ENCODE data around the gene PKHD1. TPM values are rescaled to one million over a fixed set of nuclear protein-coding genes. Genes with fewer than 3 reads are reported as not detected.

Gene PKHD1
- polyA plus RNA-seq, 1 donor, result 4.3 TPM

DNA sequence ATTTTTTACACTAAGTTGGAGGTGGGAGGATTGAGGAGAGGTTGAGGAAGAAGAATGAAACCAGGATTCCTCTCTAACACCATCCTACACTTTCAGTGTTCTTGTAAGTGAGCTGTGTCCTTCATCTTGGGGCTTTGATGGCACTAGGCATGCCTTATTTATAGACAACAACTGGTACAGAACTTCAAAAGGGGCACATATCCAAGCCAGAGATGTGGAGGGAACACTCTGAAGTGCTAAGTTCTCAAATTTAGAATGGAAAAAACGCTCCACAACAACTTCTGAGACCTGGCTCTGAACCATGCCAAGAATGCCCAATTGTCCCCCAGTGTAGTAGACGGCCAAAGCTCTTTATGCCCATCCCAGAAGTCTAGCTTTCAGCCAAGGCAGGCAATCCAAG is 16.2 kb upstream of the PKHD1 start:
- no peak for DNase-seq (ENCODE audit: low read depth)

DNA sequence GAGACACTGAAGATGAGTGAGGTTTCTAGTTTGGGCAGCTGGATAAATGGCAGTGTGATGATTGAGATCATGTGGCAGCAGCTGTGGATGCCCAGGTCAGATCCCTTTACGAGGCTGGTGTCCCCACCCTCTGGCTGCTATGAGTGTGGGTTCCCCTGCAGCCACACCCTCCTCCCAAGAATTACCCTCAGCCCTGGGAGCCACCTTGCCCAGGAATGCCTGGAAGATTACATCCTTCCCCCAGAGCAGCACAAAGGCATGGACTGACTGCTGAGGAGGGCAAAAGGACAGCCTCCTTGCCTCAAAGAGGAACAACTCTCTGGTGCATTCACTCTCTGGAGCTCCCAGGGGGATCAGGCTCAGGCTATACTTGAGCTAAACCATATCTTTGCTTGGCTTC is 15.0 kb upstream of the PKHD1 start:
- no peak for DNase-seq (ENCODE audit: low read depth)

DNA sequence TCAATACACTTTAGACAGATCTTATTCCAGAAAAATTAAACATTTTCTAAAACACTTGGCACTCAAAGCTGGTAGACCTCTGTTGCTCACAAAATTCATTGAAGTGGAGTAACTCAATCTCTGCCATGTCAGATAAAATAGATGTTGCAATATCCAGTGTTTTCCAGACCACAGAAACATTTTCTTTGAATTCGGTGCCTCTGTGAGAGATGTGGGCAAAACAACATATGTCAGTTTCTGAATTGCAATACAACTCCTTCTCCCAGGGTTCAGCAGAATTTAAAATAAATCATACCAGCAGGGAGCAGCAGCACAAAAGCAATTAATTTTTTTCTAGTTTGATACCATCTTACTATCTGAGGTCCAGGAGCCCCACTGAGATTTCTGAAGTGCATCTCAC is 11.3 kb upstream of the PKHD1 start:
- DNase-seq (ENCODE audit: low read depth), result no peak

DNA sequence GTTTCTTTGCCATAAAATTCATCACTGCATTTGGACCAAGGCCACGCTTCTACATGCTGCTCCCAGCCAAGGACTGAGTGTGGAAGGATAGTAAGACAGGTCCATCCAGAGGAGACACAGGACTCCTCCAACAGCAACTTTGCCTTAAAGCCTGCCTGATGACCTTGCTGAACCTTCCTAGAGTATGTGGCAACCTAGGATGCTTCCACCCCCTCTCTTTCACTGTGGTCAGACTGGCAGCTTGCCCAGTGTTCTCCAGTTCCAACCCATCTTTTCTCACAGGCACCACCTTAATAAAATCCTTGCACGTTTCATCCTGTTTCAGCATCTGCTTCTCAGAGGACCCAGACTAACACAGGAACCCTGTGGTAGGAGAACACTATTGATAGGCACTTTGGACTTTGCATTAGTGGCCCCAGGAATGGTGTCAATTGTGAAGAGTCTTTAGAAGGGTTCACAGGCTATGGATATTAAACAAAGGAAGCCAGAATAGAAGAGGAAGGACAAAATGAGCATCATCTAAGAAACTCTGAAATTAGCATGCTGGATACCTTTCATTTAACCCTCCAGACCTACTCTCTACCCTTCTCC is 2.4 kb upstream of the PKHD1 start:
- no peak for DNase-seq (ENCODE audit: low read depth)

DNA sequence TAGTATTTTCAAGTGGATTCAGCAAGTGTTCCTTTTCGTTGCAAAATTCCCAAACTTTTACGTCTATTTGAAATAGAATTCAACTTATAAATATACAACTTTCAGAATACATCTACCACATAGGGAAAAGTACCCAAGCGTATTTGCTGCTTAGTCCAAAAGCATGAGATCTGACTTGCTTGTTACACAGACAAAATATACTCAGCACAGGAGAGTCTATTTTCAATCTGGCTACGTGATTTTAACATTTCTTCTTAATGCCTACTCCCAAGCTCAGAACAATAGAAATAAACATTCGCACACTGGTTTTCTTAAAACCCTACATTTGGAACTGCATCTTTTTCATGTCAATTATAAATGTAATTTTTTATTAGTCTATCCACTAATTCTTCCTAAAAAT is 672 bp downstream of the PKHD1 start:
- DNase-seq (ENCODE audit: low read depth), result no peak

DNA sequence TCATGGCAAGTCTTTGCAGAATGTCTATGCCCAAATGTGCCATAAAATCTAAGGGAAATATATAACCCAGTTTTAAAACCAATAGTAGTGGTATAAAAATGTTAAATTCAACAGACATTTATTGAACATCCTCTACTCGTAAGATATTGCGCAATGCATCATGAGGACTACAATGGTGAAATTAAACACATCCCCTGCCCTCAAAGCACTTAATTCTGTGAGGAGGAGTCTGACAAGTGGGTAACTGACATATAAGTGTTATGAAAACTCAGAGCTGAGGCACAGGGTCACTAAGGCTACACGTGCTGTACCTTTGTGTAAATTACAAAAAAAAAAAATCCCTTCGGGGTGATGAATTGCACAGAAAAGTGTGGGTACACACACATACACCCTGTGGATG is 6.2 kb downstream of the PKHD1 start:
- DNase-seq (ENCODE audit: low read depth), result no peak

DNA sequence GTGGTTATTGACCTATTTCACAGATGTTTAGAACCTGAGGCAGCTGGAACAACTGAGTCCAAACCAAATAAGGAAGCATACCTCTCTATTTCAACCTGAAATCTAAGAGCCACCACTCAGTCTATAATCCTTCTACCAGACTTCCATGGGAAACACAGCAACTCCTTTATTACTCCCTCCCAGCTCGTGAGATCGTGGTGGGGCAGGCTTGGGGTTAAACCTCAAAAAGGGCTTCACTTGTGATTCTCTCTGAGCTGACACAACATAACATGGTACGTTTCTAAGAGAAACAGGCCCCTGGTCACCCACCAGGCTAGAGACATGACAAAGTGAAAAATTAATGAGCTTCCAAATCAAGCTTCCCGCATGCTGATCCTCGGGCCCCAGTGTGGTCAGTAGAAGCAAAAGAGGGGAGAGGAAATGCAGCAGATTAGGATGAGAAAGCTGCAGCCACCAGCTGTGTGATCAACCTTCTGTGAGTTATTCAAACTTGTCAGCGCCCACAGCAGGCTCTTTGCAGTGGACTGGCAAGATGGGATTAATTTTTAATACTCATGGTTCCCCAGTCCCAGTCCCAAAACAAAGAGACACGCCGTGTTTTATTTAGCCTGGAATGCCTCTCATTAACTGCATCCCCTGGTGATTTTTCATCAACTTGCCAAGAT is 9.3 kb downstream of the PKHD1 start:
- no peak for DNase-seq (ENCODE audit: low read depth)

DNA sequence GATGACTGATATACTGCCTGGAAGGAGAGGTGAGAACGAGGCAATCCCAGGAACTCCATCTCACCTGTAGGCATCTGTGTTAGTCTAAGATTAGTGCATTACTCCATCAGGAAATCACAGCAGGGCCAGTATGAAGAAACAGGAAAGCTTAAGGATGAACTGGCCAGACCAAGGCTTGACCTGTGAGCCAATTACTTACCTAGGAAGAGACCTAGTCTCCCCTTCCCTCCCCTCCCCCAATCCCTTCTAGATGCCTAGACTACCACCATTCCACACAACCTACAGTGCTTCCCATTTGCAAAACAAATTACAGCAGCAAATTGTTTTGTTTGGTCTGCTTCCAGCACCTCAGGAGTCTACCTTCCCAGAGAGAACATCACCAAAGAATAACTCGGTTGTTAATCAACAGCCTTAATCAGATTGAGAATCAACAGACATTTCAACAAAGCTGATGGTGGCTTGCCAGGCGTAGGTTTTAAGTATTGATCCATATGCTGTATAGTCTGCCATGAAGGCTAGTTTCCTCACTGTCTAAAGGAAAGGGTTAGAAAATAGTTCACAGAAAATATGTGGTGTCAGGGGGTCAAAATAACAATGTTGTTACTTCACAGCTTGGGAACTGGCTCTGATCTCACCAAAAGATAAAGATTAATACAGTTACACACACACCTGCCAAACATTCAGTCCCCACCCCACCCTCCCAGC is 10.1 kb downstream of the PKHD1 start:
- no peak for DNase-seq (ENCODE audit: low read depth)

DNA sequence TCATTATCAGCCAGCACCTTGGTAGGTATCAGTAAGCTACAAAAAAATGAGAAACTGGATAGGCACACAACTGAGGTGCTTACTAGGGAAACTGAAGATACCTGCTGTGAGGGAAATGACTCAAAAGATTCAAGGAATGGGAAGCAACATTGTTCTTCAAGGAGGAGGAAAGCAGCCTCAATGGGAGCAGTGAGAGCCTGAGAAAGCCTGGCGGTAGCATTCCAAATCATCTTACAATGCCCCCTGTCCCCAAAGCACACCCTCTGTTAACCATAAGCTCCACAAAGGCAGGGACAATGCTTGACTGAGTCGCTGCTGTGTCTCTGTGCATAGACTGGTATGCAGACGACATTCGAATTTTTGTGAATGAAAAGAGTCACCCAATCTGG is 10.6 kb downstream of the PKHD1 start:
- no peak for DNase-seq (ENCODE audit: low read depth)

DNA sequence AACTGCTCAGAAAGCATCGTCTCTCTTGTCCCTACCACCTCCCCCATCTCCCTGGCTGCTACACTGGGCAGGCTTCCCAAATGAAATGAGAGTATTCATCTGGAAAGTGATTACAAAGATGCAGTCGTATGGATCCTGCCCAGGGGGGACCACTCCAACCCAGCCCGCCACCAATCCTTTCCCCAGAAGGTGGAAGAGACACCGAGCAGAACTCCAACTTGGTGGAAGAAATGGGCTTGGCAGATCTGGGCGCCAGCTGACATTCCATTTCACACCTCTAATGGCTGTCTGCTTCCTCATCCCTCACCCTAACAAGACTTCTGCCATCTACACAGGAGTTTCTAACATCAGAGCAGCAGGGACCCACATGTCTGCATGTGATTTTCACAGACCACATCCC is 12.7 kb downstream of the PKHD1 start:
- no peak for DNase-seq (ENCODE audit: low read depth)

DNA sequence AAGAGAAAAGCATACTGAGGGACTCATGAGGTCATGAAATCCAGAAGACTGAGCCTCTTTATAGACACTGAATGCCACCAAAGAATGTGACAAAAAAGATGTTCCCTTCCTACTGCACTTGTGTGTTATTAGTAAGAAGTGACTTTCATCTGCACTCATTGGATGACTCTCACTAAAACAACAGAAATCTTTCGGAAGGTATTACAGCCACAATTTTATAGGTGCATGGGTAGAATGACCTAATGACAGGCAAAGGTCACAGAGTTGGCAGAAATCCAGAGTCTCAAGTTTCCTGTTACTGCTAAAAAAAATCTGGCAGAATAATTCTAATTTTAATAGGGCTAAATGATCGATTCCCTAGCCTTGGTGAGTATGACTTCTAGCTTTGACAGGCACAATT is 13.3 kb downstream of the PKHD1 start:
- no peak for DNase-seq (ENCODE audit: low read depth)

DNA sequence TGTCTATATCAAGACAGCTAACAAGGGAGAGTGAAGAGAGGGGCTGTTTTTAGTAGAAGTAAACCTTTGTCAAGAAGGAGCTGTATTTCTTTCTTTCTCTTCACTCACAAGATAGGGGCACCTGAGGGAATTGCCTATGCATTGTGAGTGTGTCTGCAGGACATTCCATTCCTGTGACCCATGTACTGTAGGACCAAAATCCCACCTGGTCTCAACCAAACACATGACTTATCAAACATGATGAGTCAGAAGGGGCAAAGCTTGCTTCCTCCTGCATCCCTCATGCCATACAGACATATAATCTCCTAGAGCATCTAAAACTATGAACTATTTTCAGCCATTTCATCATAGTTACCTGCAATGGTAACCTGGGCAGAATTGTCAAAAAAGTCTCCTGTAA is 21.8 kb downstream of the PKHD1 start:
- no peak for DNase-seq (ENCODE audit: low read depth)

DNA sequence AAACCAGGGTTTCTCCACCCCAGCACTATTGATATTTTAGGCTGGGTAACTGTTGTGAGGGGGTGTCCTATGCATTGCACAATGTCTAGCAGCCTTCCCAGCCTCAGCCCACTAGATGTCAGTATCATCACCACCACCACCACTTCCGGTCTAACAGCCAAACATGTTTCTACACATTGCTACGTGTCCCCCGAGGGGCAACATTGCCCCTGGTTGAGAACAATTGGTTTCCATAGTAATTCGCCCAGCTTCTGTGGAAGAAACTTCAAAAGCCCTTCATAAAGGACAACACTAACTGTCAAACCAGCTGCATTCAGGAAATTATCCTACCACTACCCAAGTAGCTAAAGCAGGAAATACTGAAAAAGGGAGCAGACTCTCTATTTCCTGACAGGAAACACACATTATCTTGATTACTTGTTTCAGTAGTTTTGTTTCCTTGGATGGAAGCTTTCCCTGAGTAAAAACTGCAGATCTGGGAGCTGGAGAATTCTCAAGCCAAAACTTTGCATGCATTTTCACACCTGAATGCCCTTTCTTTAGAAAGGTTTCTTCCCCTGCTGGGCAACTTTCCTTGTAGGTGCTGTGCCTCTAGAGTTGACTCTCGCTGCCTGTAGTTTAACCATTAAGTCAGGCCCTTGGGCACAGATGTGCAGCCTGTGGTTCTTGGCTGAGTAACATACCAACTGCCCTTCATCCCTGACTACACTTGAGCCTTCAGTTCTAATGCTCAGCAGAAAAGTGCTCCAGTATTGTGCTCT is 23.6 kb downstream of the PKHD1 start:
- DNase-seq (ENCODE audit: low read depth), result no peak

DNA sequence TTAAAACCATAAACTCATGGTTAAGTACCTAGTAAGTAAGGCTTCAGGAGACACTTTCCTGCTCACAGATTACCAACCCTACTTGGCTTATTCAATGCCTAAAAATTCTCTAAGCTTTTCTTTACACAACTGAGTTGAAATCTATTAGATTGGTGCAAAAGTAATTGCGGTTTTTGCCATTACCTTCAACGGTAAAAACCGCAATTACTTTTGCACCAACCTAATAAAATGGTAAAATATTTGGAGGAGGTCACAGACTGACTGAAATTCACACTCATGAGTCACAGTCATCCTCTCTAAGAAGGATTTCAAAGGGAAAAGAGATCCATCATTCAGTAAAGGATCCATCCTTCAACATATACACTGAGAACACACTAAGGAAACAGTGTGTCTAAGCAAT is 25.9 kb downstream of the PKHD1 start:
- DNase-seq (ENCODE audit: low read depth), result no peak

DNA sequence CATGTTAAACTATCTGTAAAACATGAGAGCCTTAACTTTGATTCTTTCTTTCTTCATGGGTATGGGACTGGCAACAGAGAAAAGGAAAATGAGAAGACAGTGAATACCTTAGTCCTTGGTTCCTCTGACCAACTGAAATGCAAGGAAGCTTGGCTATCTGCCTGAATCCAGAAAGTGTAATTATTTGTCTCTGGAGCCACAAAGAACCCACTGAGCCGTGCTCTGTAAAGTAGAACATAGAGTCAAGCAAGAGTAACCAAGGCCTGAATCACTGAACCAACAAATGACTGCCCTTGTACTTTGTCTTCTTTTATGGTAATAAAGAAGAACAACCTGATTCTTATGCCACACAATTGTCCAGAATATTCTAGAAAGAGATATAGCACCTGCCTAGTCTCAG is 27.6 kb downstream of the PKHD1 start:
- DNase-seq (ENCODE audit: low read depth), result no peak

DNA sequence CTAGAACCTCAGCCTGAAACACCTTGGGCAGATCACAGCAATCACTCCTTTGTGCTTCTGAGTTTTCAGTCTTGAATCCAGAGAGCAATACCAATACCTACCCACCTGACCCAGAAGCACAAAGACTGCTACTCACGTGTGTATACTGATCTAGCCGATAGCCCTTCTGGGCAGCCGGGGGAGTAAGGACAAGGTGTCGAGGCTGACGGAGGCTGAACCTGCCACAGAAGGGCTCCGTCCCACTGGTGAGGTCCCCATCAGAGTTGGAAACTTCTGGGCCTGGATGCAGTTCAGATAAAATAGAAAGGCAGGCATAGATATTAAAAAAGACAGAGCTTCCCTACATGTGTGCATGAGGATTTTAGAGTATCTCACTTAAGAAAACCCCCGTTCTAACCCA is 32.0 kb downstream of the PKHD1 start:
- DNase-seq (ENCODE audit: low read depth), result no peak

DNA sequence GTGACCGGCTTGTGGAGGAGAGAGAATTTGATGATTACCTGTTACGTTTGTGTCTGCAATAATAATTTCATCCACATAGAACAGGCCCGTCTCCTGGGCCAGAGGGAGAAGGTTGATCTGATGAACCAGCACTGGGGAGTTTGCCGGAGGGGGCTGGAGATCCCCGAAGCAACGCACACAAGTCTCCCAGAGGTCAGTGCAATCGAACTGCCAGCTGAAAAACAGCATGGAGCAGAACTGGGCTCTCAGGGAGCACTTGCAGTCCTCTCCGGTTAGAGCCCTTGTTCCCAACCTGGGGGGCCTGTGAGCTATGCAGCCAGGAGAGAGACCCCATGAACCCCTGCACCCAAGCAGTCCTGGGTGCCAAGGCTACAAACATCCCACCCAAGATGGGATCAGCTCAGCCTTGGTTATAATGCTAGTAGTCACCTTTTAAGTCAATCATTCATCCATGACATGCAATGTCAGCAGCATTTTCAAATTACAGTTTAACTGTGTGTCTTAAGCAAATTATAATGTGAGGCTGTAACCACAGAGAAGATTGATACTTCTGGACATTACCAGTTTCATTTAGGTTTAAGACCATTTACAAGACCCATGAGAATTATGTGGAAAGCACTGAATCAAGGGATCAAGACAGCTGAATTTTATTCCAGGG is 34.2 kb downstream of the PKHD1 start:
- no peak for DNase-seq (ENCODE audit: low read depth)

DNA sequence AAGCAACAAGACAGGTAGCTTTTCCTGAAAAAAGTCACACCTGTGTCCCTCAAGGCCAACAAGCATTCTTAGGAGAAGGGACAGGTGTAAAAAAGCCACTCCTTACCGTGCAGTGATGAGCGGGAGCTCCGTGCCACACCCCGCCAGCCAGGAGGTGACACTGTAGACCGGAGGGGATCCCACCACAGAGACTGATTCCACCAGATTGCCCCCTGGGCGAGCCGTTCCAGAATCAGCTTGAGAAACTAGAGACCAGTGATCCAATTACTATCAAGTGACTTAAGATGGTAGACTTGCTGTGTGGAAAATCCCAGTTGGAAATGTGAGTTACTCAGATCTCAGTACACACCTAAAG is 37.4 kb downstream of the PKHD1 start:
- no peak for DNase-seq (ENCODE audit: low read depth)

DNA sequence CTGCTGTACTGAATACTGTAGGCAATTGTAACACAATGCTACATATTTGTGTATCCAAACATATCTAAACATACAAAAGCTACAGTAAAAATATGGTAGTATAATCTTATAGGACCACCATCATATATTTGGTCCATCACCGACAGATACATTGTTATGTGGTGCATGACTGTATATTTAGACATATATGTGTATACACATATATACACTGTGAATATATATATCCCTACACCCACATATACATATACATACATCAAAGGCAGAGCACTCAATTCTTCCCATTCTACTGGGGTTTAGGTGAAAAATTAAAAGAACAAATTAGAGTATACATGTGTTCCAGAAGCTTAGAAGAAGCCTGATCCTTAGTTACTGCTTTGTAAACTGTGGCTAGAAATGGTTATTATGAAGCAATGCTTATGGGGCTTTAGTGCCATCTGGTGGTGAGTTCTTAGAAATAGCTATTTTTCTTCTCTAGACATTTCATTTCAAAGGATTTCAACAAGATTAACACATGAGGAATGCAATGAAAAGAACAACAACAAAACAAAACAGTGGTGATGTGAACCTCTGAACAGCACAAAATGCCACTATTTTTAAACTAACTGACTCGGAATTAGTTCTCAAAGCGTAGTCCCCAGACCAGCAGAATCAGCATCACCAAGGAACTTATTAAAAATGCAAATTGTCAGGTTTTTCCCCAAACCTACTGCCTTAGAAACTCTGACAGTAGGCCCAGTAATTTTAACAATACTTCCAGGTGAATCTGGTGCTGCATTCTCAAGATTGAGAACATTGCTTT is 38.0 kb downstream of the PKHD1 start:
- DNase-seq (ENCODE audit: low read depth), result no peak

DNA sequence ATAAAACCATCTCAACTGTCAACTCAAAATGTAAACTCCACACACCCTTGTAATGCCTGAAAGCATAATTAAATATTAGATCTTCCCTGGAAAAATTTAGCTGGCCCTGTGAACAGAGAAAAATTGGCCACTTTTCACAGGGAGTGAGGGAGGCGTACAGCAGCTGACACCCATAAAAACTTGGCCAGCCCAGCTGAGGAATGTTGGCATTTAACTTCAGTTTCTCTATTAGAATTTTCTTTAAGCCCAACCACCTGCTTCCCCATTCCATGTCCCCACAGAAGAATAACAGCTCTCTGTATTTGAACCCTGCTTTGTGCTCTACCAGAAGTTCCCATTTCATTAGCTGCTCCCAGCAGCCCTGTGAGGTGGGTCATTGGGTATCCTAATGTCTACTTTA is 41.0 kb downstream of the PKHD1 start:
- DNase-seq (ENCODE audit: low read depth), result peak; percentile 24

DNA sequence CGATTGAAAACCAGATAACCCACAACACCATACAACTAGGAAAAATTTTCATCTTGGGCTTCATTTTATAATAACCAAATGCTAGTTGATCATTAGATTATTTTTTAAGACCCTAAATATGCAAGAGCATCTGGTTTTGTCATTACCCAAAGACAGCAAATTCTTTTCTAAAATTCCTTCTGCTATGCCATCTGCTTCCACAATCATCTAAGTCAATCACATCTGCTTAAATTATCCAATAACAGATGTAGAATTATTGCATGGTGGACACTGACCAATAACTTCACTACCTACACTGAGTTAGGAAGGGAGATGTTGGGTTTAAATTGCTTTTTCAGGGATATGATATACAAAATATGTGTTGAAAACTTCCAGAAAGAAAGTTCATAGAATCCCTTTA is 41.9 kb downstream of the PKHD1 start:
- no peak for DNase-seq (ENCODE audit: low read depth)

All from forelimb muscle (tissue), 1 donor.